GM19238 (cell line): Measurements from ENCODE around the gene NEUROD4.

ENCODE experiments used
- DNase-seq: peaks from one replicate; pipeline ENCODE4 v3.0.0; 2011; ENCODE audit warnings: low spot score; ENCODE audit not compliant: insufficient read length

The NEUROD4 gene

GRCh38 chr12:54997929-54998522 lies 21.7 kb upstream of the NEUROD4 start:
- DNase-seq, result no peak

DNA sequence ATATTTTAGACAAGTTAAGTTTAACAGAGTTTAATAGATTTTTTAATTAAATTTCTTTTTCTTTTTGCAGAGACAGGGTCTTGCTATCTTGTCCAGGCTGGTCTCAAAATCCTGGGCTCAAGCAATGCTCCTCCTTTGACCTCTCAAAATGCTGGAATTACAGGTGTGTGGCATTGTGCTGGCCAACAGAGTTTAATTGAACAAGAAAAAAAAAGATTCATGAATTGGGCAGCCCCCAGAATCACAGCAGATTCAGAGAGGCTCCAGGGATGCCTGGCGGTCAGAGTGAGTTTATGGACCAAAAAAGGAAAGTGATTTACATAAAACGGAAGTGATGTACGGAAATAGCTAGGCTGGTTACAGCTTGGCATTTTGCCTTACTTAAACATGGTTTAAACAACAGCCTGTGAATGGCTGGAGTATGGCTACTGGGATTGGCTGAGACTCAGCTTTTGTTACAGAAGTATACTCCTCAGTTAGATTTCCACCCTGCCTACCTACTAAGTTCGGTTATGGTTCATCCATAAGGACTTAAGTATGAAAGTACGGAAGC lies 20.7 kb upstream of the NEUROD4 start:
- no peak for DNase-seq

DNA sequence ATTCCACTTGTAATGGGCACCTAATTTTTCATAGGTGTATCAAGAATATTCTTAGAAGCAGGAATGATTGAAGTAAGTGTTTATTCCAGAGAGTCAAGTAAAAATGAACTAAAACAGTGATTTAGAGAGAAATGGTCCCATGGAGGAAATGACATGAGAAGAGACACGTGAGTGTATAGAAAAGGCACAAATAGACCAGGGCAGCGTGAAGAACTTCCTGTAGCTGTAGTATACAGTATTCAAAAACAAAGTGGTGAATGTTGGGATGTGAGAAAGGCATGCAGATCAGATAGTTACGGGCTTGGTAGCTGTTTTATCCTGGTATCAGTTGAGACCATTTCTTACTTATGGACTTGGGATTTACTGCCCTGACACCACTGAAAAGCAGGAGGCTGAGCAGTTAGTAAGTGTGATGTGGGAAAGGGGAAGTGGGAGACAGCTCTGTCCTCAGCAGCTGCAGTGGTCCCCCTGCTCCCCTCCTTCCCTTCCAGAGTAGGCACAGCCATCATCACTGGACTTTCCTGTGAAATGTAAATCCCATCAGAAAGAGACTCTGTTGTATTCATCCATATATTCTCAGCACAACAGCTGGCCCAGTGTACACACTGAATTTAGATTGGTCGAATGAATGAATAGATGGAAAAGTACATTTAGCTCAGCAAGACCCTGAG lies 18.4 kb upstream of the NEUROD4 start:
- DNase-seq, result no peak

DNA sequence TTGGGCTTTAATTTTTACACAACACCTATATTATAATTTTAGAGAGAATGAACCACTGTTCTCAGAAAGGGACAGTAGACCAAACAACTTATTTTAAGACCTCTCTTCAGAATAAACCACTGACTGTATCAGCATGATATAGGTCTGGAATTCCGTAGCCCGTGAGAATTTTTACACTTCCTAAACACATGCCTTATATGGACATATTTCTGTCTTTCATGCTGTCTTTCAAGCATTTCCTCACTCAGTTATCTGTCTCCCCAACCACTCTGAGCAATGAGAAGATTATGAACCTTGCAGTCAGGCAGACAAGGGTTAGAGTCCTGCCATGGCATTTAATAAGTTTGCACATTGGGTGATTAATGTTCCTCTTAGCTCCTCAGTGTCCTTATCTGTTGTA lies 17.4 kb upstream of the NEUROD4 start:
- DNase-seq, result no peak

DNA sequence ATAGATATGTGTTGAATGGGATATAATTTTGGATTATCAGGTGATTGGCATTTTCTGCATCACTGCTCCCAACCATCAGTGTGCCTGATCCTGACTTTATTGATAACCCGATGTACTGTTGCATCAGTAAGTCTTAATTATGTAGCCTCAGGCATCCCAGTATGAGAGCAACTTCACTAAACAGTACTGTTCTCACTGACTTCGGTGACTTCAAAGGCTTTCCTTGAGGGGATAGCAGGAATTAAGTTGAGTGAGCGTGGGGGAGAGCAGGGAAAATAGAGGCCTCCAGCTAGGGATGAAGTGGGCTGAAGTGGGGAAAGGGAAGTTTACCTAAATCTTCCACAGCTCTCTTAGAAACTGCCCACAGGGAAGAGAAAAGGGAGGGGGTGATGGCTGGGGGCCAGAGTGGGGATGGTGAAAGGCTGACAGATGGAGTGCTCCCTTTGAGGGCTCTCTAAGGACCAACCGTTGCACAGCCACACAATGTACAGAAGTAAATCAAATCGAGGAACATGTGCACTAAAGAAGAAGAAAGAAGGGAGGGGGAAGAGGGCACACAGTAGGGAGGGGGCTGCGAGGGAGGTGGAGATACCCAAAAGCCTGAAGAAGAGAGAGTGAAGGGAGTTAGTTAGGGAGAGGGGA lies 10.7 kb upstream of the NEUROD4 start:
- DNase-seq, result no peak

- DNase-seq, result no peak
Observed at GRCh38 chr12:55017416-55017925, 2.3 kb upstream of the NEUROD4 start.

- no peak for DNase-seq
Observed at GRCh38 chr12:55024575-55024974, 4.8 kb downstream of the NEUROD4 start.

DNA sequence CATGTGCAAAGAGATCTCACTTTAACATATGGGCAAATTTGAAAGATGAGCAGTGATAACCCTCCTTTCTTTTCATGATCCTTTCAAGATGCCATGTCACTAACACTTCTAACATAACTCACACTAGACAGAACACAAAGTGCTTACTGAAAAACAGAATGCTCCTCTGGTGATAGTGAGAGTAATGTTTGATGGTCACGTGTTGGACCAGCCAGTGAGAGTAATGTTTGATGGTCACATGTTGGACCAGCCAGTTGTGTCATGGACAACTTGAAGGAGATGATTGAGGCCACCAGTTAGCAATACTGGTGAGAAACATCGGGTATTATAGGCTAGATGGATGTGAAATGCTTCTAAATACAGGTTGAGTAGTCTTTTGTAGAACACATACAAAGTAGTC lies 5.7 kb downstream of the NEUROD4 start:
- DNase-seq, result no peak

GRCh38 chr12:55034218-55034617 lies 14.4 kb downstream of the NEUROD4 start:
- DNase-seq, result no peak

GRCh38 chr12:55036326-55037115 lies 16.7 kb downstream of the NEUROD4 start:
- DNase-seq, result no peak

DNA sequence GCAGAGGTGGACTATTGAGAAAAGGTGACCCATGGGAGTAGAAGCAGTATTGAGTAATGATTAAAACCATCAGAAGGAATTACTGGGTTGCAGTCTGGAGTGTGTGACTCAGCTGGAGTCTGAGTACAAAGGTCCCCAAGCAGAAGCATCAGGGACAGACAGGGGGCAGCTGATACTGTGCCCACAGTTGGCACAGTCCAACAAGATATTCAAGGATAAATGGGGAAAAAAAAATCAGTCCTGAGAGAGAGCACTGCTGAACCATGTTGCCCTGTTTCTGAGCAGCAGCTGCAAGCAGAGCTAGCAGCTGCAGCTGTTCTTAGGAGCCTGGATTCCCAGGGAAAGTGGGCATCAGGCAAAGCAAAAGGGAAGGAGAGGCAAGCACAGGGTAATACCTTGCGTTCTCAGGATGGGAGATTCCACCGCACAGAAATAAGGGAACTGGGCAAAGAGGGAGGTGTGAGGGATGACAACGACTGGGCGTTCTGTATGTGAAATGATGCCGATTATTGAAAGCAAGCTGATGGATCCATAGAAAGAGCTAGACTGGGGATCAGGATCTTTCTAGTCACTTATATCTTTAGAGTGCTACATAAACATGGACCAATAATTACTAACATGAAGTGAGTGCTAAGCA lies 17.7 kb downstream of the NEUROD4 start:
- DNase-seq, result no peak

GRCh38 chr12:55039395-55040354 lies 19.9 kb downstream of the NEUROD4 start:
- DNase-seq, result no peak

DNA sequence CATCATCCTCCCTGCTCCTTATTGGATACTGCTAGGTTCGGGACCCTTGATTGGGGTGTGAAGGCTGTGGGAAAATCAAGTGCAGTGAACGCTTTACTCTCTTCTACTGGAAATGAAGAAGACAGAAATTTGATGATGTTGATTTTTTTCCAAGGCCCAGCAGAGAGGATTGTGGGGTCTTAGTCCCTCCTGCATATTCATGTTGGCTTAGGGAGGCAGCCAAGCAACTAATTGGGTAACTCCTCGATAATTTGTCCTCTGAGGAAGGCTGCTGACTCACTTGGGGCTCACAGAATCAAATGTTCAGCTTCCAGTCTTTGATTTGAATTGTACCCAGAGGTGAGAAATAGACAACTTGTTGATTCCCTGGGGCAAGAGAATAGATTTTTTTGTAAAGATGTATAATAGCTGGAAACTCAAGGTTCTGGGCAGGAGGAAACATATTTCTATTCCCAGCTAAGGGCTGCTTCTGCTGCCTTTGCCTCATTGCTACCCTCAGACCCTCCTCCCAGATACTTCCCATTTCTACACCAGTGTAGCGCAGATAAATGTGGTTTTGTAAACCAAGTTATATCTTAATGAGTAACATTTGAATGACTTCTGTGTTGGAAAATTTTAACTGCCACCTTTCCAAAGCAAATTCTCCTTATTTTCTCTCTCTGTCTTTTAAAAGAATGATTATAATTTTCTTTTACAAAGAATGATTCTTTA lies 21.7 kb downstream of the NEUROD4 start:
- no peak for DNase-seq

DNA sequence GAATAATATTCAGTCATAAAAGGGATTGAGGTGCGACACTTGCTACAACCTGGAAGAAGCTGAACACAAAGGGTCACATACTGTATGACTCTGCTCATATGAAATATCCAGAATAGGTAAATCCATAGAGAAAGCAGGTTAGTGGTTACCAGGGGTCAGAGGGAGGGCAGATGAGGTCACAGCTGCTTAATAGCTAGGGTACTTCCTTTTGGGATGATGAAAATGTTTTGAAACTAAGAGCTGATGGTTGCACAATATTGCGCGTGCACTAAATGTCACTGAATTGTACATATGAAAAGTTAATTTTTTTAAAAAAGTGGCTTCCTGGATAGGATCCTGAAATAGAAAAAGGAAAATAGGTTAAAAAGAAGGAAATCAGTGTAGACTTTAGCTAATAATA lies 23.8 kb downstream of the NEUROD4 start:
- DNase-seq, result no peak

GRCh38 chr12:55044135-55044534 lies 24.4 kb downstream of the NEUROD4 start:
- DNase-seq, result no peak

- no peak for DNase-seq
Observed at GRCh38 chr12:55049676-55050075, 29.9 kb downstream of the NEUROD4 start.

DNA sequence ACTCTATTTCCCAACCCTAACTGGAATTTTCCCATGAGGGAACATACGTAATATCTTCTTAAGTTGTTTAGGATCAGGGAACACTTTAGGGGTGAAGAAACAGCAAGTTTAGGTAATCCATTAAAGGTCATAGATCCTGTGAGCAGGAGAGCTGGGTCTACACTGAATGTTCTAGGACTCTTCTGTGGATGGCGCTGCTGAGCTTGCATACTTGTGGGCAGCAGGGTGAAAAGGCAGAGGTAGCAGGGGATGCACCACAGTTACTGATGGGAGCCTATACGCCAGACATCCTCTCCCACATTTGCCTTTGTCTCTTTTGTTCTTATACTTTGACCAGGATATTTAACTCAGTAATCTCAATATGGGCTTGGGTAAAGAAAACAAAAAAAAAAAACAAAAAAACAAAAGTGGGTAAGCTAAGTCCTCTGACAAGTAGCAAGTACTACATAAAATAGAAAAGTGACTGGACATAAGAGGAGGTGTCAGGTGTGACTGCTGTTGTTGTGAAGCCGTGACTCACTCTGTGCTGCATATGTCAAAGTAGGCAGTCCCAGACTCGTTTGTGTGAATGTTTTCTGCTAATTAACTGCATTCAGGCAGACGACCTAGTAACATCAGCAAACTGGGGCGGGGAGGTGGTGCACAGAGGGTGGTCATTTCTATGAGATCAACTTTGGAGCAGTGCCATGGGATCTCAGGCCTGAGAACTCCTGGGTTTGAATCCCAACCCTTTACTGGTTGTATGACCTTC lies 31.6 kb downstream of the NEUROD4 start:
- no peak for DNase-seq

DNA sequence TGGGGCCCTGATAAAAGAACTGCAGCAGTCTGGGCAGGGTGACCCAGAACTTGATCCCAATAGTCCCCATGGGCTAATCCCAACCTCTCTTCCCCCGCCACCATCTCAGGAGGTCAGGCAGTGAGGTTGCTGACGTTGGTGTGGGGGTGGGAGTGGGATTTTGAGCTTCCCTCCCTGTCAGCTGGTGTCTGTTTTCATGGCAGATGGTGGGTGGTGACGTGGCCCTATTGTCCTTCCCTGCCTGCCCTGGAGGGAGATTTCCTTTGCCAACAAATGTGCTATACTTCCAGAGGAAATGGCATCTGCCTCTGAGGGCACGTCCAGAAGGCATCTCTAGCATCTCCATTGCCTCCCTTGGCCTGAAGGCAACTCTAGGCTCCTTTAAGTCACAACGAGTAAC lies 37.7 kb downstream of the NEUROD4 start:
- no peak for DNase-seq

DNA sequence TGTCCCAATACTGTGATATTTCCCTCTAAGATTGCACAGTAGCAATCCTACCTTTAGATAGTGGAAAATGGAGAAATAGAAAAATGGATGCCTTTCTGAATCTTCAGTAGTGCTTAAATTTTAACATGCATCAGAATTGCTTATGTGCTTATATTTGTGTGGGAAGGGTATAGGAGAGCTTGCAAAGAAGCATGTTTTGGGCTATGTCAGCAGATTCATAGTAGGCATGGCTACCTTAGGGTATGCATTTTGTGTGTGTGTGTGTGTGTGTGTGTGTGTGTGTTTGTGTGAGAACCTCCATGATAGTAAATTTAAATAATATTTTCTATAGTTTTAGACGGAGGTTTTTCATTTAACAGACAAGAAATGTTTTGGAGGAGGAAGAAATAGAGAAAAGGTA lies 38.3 kb downstream of the NEUROD4 start:
- DNase-seq, result no peak
